Measurements from ENCODE around the gene RALY.

DNA sequence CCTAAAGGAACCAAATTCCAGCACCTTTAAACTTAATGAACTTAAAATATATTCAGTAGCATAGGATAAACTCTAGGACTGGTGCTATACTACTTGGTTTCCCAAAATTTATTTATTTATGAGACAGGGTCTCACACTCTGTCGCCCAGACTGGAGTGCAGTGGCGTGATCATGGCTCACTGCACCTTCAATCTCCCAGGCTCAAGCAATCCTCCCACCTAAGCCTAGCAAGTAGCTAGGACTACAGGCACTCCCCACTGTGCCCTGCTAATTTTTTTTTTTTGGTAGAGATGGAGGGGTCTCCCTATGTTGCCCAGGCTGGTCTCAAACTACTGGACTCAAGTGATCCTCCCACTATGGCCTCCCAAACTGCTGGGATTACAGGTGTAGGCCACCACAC is 96.9 kb downstream of the RALY start:
- TF ChIP-seq, protein P1, sequence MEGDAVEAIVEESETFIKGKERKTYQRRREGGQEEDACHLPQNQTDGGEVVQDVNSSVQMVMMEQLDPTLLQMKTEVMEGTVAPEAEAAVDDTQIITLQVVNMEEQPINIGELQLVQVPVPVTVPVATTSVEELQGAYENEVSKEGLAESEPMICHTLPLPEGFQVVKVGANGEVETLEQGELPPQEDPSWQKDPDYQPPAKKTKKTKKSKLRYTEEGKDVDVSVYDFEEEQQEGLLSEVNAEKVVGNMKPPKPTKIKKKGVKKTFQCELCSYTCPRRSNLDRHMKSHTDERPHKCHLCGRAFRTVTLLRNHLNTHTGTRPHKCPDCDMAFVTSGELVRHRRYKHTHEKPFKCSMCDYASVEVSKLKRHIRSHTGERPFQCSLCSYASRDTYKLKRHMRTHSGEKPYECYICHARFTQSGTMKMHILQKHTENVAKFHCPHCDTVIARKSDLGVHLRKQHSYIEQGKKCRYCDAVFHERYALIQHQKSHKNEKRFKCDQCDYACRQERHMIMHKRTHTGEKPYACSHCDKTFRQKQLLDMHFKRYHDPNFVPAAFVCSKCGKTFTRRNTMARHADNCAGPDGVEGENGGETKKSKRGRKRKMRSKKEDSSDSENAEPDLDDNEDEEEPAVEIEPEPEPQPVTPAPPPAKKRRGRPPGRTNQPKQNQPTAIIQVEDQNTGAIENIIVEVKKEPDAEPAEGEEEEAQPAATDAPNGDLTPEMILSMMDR (IDR thresholded peaks at IDR 0.05): no peak
- no peak for TF ChIP-seq POLR2A (IDR thresholded peaks at IDR 0.05)

All from uterus (tissue), 2 donors.